GM06990 (cell line): ENCODE measurements around the gene FGR.

Experiments
- DNase-seq: peaks from one replicate; pipeline ENCODE4 v3.0.0-alpha.2; 2011; ENCODE audit not compliant: insufficient read length; ENCODE audit errors: extremely low read depth
- H3K27me3 ChIP-seq: replicated peaks from 2 replicates; pipeline ENCODE4 v1.6.0; 2011; ENCODE audit warnings: low read length; ENCODE audit not compliant: control insufficient read depth, insufficient read depth
- H3K36me3 ChIP-seq: 2 replicates; pipeline ENCODE4 v1.5.1; 2011; ENCODE audit warnings: low read length; ENCODE audit not compliant: control insufficient read depth, insufficient read depth
- H3K4me3 ChIP-seq: replicated peaks from 2 replicates; pipeline ENCODE4 v1.5.1; 2011; ENCODE audit warnings: low read depth, mild to moderate bottlenecking, control low read depth, low read length
- CTCF ChIP-seq: IDR thresholded peaks from 2 replicates; pipeline ENCODE4 v1.5.1; 2011; ENCODE audit warnings: low read length, control low read depth, mild to moderate bottlenecking, inconsistent platforms; ENCODE audit not compliant: insufficient read depth, poor library complexity, severe bottlenecking

The FGR gene

GRCh38 chr1:27594564-27595510 lies 40.1 kb downstream of the FGR start:
- H3K36me3 ChIP-seq, result no peaks in the 10 kb centered on the region; the same call in 1 of the 2 replicates
- no peak for DNase-seq
- H3K27me3 ChIP-seq, result no peaks in the 10 kb centered on the region
- no peak overlapping the region for H3K4me3 ChIP-seq
- no peak for TF ChIP-seq CTCF

- DNase-seq, result no peak
- no peak for TF ChIP-seq CTCF
- Histone ChIP-seq H3K36me3 (no peaks in the 10 kb centered on the region; the same call in 1 of the 2 replicates), H3K4me3 (no peak overlapping the region), H3K27me3 (no peaks in the 10 kb centered on the region)
Measured at GRCh38 chr1:27593678-27594563, 41.1 kb downstream of the FGR start.

GRCh38 chr1:27592931-27593677 lies 41.9 kb downstream of the FGR start:
- DNase-seq, result no peak
- no peak for TF ChIP-seq CTCF
- H3K36me3 ChIP-seq, result peaks cover 3% of the 10 kb centered on the region; the same call in 1 of the 2 replicates
- H3K27me3 ChIP-seq, result no peaks in the 10 kb centered on the region
- no peak overlapping the region for H3K4me3 ChIP-seq

GRCh38 chr1:27592232-27592930 lies 42.6 kb downstream of the FGR start:
- no peak overlapping the region for H3K4me3 ChIP-seq
- peaks cover 3% of the 10 kb centered on the region; the same call in 1 of the 2 replicates for H3K36me3 ChIP-seq
- TF ChIP-seq CTCF, result no peak
- DNase-seq, result no peak
- H3K27me3 ChIP-seq, result no peaks in the 10 kb centered on the region

- Histone ChIP-seq H3K36me3 (peaks cover 3% of the 10 kb centered on the region; the same call in 1 of the 2 replicates), H3K27me3 (no peaks in the 10 kb centered on the region), H3K4me3 (no peak overlapping the region)
- no peak for DNase-seq
- no peak for TF ChIP-seq CTCF
Measured at GRCh38 chr1:27591622-27592021, 43.4 kb downstream of the FGR start.
